ENCODE data around the gene EFR3B.

DNA sequence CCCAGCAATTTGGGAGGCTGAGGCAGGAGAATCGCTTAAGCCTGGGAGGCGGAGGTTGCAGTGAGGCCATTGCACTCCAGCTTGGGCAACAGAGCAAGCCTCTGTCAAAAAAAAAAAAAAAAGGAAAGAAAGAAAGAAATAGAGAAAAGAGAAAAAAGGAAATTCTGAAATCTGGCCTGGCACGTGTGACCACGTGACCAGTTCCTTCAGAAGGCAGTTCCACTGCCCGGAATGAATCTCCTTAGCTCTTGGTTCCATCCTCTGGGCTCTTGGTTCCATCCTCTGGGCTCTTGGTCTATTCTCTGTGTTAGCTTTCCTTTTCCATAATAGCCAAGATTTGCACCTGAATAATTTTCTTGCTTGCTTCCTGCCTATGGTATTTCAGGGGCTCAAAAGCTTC, 131.8 kb downstream of the EFR3B start:
- no peak for TF ChIP-seq CREB5 (CRISPR knock-in tag; IDR thresholded peaks at IDR 0.05; ENCODE audit: low read depth)
- TF ChIP-seq PATZ1 (CRISPR knock-in tag; IDR thresholded peaks at IDR 0.05; ENCODE audit: borderline replicate concordance), result no peak
- no peak for TF ChIP-seq OSR1 (CRISPR knock-in tag; IDR thresholded peaks at IDR 0.05)
- no peak for TF ChIP-seq PPARA (CRISPR knock-in tag; IDR thresholded peaks at IDR 0.05; ENCODE audit: borderline replicate concordance)
- TF ChIP-seq ARNTL (CRISPR knock-in tag; IDR thresholded peaks at IDR 0.05; ENCODE audit: borderline replicate concordance, low read depth), result no peak
- TF ChIP-seq GLIS3 (CRISPR knock-in tag; IDR thresholded peaks at IDR 0.05), result no peak
- no peak for TF ChIP-seq RARB (CRISPR knock-in tag; IDR thresholded peaks at IDR 0.05)
- no peak for TF ChIP-seq ESRRG (CRISPR knock-in tag; IDR thresholded peaks at IDR 0.05)
- no peak for TF ChIP-seq ZNF8 (CRISPR knock-in tag; IDR thresholded peaks at IDR 0.05)
- TF ChIP-seq SNAI2 (CRISPR knock-in tag; IDR thresholded peaks at IDR 0.05), result no peak
- no peak for TF ChIP-seq ZC3H10 (CRISPR knock-in tag; IDR thresholded peaks at IDR 0.05)
- TF ChIP-seq, protein P1, sequence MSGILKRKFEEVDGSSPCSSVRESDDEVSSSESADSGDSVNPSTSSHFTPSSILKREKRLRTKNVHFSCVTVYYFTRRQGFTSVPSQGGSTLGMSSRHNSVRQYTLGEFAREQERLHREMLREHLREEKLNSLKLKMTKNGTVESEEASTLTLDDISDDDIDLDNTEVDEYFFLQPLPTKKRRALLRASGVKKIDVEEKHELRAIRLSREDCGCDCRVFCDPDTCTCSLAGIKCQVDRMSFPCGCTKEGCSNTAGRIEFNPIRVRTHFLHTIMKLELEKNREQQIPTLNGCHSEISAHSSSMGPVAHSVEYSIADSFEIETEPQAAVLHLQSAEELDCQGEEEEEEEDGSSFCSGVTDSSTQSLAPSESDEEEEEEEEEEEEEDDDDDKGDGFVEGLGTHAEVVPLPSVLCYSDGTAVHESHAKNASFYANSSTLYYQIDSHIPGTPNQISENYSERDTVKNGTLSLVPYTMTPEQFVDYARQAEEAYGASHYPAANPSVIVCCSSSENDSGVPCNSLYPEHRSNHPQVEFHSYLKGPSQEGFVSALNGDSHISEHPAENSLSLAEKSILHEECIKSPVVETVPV (CRISPR knock-in tag; IDR thresholded peaks at IDR 0.05), result no peak

All from SK-N-SH treated with all-trans-retinoic acid at 6 μM for 48 hours (cell line).